Stimulated activated CD8-positive, alpha-beta memory T cell treated with anti-CD3 and anti-CD28 coated beads, Interleukin-7, amount 100 ng/mL, for 1 hour (primary cell): ENCODE measurements around the gene NUP62CL.
"Not testable (repeated sequence)": the region's sequence is repeated elsewhere in the genome, so short reads cannot be mapped to it uniquely, and the experiment has no call there.

ENCODE experiments used
- DNase-seq, 2 donors: peaks; one replicate each; pipeline ENCODE4 v3.0.0-alpha.2; 2020; ENCODE audit warnings: low read depth in 2 of 2

Gene NUP62CL, protein sequence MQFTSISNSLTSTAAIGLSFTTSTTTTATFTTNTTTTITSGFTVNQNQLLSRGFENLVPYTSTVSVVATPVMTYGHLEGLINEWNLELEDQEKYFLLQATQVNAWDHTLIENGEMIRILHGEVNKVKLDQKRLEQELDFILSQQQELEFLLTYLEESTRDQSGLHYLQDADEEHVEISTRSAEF

DNA sequence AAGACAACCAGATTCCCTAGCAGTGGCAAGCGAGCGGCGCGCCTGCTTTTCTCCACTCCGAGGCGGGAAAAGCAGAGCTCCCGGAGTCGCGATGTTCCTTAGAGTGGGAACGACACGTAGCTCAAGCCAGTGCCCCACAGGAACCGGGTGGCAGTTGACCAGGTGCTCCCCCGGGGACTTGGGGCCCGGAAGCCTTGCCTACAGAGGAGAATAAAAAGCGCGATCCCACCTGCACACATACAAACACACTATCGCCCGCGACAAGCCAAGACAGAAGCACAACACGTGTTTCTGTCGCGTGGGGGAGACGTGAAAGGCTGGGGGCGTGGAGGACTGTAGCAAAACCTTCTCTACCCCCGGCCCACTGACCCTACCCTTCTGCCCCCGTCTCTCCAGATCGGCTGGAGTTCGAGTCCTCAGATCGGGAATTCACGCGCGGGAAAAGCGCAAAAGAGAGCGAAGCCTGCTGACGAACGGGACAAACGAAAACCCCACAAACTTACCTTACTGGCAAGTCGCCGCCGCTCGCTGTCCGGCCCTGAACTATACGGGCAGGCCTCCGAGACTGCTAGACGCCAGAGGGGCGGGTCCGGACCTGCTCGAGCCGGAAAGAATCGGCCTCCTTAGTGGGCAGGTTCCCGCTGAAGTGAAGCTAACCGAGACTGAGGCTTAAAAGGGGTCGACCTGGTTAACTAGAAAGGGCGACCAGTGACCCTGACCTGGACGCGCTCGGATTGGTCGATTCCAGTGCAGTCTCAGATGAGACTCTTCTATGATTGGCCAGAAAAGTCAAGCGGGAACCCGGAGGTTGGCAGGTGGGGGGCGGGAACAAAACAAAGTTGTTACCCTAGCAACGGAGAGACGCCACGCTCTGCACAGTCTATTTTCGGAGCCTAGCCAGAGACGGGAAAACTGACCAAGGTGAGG, at the start of gene NUP62CL, which contains the start of gene DNAAF6:
NUP62CL (minus strand) TSS at position 664 of the 927 bp plus-strand sequence. CDS start 31,287 bp downstream, outside the sequence.
DNAAF6 (plus strand) TSS at position 842 of the 927 bp plus-strand sequence. CDS start 6,265 bp downstream, outside the sequence.
- DNase-seq = peak; percentile 20 to 22

DNA sequence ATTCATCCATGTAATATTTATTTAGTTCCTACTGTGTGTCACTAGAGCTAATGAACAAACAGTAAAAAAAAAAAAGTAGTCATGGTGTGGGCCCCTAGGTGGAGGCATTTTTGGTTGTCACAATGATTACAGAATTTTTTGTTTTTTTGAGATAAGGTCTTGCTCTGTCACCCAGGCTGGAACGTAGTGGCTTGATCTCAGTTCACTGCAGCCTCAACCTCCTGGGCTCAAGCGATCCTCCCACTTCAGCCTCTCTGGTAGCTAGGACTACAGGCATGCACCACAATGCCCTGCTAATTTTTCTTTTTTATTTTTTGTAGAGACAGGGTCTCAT, 22.2 kb upstream of the NUP62CL start:
- DNase-seq = no peak

DNA sequence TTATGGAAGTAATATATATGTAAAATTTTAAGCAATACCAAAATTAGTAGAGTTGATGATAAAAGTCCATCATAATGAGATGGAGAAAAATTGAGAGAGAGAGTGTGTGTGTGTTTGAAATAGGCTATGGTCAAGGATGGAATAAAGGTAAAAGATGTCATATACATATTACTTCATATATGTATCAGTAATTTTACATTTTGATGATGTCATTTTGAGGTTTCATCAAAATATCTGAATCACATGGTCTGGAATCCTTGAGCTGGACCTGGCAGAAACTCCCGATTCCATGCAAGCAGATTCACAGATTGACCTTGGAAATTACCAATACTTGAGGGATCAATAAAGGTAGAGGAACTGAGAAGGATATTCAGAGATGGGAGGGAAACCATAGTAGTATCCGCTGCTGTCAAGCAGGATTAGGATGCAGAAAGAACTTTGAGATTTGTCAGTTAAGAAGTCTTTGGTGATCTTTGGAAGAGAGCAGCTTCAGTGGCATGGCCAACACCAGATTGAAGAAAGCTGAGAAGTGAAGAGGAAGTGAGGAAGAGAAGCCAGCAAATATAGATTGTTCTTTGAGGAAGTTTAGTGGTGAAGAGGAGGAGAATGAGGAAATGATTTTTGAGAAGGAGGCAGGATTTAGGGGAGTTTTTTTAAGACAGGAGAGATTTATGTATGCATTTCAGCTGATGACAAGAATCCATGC, 21.7 kb upstream of the NUP62CL start:
- DNase-seq = no peak

DNA sequence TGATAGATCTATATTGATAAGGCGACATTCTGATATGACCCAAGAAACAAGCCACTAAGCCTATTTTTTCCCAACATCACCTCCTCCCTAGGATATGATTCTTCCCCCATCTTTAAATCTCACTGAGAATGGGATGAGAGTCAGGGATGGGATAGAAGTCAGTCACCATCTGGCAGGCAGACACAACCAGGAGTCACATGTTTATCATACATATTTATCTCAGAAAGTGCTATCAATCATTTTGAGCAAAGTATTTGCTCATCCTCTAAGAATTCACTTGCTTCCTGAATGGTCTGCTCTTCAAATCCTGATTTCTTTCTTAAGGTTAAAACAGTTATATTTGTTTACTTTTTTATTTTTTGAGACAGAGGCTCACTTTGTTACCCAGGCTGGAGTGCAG, 20.5 kb upstream of the NUP62CL start:
- DNase-seq = no peak

DNA sequence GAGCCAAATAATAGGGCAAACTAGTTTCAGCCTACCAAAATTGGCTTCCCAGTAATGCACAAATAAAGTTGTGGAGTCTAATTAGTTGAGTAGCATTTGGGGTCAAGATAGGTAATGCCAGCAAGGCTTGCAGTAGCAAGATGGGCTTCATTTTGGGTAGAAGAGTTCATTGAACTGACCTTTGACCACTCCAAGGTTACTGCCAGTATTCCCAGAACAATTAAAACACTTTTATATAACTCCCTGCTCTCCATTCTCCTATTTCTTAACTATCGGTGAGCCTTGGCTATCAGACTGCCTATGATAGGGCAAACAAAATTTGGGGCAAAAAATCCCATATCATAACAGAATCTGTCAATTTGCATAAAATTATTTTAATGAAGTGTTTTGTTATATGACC, 7.2 kb upstream of the NUP62CL start:
- no peak for DNase-seq

DNA sequence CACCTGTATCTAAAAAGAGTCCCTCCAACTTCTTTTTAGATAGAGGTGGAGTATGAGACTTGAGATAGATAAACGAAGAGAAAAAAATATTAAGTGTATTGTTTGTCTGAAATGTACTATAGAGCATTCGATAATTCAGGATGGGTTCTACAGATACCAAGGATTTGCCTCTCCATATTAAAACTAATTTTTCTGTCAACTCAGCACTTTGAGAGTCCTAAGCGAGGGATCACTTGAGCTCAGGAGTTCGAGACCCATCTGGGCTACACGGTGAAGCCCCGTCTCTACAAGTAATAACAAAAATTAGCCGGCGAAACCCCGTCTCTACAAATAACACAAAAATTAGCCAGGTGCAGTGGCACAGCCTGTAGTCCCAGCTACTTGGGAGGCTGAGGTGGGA, 1.7 kb upstream of the NUP62CL start:
- DNase-seq = no peak

DNA sequence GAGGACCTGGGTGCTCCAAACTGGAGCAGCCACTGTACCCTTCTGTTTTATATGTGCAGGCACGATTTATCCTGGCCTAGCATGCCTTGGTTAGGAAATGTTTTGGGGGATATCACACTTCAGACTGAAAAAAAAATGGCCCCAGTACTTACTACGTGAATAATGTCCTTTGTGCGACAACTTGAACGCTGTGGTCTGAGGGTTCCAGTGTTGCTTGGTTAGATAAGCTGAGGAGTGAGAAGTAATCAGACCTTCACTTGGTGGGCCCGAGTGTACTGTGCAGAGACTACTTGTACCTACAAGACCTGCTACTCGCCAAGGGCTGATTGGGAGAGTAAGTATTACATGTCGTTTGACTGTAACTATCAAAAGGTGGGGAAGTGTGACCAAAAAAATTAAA, 856 bp upstream of the NUP62CL start:
- DNase-seq = no peak

DNA sequence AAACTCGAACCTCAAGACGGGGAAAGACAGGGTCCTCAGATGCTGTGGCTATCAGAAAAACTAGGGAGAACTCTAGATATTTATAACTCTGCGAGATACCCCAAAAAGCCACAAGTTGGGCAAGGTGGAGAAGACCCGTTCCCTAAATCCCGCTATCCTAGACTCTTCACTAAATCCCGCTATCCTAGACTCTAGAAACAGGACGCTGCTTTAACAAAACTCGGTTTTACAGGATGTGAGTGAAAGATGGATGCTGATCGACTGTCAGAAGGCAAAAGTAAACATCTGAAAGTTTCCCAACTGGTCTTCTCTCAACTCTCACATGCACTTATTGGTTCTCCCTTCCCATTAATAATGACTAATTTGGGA, 448 bp upstream of the NUP62CL start:
- no peak for DNase-seq

DNA sequence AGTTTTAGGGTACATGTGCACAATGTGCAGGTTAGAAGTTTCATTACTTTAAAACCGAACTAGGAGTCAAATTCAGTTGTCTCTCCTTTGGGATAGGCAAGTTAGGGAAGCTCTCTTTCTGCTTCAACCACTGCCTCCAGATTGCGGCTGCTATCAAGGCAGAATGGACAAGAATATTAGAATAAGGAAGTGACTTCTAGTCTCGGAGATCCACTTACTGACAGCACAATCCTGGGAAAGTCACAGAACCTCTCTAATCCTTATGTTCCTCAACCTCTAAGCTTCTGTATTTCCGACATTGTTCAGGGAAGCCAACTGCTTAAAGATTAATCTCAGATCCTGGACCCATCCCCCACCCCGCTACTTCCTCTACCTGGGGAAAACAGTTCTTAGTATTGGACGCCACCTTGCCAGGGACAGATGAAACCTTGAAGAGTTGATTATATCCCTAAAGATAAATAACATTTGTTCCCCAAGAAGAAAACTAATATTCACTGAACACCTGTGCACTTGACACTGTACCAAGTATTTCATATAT, 2.1 kb downstream of the NUP62CL start:
- DNase-seq = no peak

DNA sequence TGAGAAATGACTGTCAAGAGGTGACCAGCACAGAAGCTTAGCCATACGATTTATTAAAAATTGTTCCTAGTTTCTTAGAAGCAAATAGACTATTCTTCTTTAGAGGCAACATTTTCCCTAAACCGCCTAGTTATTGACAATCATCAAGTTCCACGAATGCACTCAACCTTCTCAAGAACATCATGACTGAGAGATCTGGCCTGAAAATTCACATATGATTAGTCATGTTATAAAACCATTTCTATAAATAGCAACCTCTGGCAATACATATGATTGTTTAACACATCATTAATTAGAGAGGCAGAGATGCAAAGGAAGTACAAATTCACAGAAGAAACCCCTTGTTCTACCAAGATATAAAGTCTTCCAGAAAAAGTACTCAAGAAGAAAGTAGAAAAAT, 6.7 kb downstream of the NUP62CL start:
- DNase-seq = no peak

DNA sequence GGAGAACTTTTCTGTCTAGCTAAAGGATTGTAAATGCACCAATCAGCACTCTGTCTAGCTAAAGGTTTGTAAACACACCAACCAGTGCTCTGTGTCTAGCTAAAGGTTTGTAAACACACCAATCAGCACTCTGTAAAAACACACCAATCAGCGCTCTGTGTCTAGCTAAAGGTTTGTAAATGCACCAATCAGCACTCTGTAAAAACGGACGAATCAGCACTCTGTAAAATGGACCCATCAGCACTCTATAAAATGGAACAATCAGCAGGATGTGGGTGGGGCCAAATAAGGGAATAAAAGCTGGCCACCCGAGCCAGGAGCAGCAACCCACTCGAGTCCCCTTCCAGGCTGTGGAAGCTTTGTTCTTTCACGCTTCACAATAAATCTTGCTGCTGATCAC, 8.2 kb downstream of the NUP62CL start:
- not testable (repeated sequence) for DNase-seq

DNA sequence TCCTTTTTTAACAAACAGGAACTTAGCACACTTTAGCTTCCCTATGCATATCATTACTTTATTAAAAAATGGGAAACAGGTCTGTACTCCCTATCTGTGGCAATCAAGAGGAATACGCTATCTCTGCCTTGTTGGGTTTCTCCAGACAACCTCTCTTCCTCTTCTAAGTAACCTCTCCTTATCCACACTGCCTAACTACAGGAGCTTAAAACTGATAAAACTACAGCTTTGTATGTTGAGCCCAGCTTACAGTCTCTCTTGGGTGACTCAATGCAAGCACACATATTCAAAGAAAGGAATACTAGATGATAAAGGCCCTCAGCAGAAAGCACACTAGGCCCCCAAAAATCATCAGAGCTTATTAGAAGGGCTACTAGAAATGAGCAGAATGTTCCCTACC, 8.9 kb downstream of the NUP62CL start:
- no peak for DNase-seq

DNA sequence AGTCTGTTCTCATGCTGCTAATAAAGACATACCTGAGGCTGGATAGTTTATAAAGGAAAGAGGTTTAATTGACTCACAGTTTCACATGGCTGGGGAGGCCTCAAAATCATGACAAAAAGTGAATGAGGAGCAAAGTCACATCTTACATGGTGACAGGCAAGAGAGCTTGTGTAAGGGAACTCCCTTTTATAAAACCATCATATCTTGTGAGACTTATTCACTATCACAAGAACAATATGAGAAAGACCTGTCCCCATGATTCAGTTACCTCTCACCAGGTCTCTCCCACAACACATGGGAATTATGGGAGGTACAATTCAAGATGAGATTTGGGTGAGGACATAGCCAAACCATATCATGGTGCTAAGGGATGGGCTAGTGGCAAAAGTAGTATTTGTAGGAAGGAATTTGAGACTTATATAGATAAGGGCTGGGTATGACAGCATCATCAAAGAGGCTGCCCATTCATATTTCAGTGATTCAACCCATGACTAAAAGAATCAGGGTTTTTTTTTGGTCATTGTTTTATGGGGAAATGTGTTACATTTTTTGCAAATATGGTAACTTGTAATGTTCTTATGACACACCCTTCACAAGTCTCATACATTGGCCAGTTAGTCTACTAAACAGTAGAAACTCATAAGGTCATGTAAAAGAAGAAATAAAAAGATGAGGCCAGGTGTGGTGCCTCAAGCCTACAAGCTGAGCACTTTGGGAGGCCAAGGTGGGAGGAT, 34.7 kb downstream of the NUP62CL start:
- DNase-seq = no peak

DNA sequence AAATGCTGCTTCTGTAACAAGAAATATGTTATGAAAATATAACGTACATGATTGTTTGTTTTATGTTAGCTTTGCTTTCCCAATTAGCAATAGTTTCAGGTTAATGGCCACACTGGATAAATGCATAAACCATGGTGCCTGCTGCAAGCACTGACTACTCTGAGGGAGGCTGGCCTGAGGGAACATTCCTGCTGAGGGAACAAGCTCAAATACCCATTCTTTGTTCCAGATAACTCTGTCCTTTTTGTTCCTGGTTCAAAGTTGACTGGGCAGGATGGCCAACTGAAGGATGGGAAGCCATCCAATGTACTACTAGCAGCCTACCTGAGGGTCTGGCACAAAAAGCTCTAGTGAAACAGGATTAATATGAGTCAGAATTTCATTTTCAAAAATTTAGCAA, 37.5 kb downstream of the NUP62CL start:
- DNase-seq = no peak

DNA sequence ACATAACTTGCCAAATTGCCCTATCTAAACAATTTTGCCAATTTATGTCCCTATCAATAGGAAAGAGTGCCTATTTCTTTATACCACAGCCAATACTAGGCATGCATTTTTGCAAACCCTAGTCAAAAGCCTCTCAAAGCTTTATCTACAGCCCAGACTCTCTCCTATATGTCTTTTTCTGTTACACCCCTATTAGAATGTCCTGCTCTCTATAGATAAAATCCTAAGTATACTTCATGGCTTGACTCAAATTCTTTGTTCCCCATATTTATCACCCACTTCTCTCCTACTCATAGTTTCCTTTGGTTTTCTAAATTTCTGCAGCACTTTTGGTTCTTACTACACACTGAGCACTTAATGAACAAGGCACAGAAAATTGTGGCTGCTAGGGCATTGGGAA, 38.0 kb downstream of the NUP62CL start:
- no peak for DNase-seq

DNA sequence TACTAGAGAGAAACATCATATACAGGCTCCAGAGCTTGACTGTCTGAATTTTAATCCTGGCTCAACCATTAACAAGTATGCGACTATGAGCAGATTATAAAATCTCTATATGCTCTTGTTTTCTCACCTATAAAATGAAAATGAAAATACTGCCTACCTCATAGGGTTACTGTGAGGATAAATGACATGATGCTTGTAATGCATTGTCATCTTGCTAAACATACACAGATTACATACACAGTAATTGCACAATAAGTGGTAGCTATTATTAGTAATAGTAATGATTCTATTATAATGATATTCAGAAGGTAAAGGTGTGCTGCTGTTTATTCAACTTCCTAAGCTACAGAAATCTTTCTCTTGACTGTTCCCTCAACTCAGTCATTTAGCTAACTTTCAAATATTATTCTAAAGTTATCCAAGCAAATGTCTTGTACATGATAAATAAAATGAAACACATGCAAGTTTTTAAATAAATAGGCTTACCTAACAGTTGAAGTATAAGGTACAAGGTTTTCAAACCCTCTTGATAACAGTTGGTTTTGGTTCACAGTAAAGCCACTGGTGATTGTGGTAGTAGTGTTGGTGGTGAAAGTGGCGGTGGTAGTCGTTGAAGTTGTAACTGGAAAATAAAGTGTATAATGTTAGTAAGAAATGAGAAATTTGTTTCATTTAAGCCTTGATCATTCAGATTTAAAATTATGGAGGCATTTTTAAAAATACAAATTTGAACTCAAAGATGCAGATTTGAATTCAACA, 38.9 kb downstream of the NUP62CL start:
- no peak for DNase-seq

DNA sequence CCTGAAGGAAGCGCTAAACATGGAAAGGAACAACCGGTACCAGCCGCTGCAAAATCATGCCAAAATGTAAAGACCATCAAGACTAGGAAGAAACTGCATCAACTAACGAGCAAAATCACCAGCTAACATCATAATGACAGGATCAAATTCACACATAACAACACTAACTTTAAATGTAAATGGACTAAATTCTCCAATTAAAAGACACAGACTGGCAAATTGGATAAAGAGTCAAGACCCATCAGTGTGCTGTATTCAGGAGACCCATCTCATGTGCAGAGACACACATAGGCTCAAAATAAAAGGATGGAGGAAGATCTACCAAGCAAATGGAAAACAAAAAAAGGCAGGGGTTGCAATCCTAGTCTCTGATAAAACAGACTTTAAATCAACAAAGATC, 48.6 kb downstream of the NUP62CL start:
- not testable (repeated sequence) for DNase-seq

DNA sequence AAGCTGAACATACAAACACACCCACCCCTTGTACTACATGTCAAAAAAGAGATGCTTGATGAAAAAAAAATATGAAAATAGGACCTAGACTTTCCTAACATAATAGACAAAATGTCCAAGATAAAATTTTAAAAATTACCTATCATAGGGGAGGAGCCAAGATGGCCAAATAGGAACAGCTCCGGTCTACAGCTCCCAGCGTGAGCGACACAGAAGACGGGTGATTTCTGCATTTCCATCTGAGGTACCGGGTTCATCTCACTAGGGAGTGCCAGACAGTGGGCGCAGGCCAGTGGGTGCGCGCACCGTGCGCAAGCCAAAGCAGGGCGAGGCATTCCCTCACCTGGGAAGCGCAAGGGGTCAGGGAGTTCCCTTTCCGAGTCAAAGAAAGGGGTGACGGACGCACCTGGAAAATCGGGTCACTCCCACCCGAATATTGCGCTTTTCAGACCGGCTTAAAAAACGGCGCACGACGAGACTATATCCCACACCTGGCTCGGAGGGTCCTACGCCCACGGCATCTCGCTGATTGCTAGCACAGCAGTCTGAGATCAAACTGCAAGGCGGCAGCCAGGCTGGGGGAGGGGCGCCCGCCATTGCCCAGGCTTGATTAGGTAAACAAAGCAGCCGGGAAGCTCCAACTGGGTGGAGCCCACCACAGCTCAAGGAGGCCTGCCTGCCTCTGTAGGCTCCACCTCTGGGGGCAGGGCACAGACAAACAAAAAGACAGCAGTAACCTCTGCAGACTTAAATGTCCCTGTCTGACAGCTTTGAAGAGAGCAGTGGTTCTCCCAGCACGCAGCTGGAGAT, 50.4 kb downstream of the NUP62CL start:
- not testable (repeated sequence) for DNase-seq

DNA sequence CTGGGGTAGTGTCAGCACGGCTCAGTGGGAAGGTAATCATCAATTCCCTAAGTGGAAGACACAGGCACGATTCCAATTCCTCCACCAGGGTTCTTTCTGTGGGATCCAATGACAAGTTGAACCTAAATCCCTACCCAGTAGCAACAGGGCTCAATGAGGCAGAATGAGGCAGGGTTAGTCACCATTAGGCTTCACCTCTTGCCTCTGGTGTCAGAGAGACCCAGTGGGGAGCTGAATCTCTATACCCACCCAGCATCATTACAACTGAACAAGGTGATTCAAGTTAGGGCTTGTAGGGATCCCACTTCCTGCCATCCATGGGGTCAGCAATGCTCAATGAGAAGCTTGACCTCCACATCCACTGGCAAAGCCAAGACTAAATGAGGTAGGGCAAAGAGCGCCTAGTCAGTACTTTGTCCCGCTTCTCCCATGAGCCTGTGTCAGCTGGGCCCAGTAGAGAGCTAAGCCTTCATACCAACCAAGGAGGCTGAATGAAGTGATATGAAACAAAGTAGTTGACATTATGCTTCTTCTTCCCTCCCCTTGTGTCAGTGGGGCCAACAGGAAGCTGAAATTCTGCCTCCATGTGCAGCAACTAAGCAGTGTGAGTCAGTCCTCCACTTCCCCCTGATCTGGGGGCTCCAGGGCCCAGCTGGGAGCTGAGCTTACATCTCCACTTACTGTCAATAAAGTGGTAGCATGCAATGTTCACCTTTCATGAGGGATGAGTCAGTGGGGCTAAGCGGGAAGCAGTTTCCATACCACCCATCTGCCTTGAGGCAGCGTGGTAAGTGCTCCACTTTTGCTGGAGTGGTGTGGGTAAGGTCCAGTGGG, 51.2 kb downstream of the NUP62CL start:
- no peak for DNase-seq
